Left colon (tissue), 2 donors: ENCODE results near the gene MLF2. TPM values are rescaled to one million over a fixed set of nuclear protein-coding genes. Genes with fewer than 3 reads are reported as not detected.
"Not testable (repeated sequence)": the region's sequence is repeated elsewhere in the genome, so short reads cannot be mapped to it uniquely, and the experiment has no call there.

ENCODE experiments used
- ATAC-seq: fragments of 200-7000 bp; cut with Tn5 transposase; one replicate; pipeline ENCODE4 v1.9.1; 2020; ENCODE audit warnings: mild to moderate bottlenecking, moderate library complexity
- DNase-seq, 2 donors: peaks; one replicate each; pipeline ENCODE4 v3.0.0-alpha.2; 2020
- intact Hi-C, 2 donors: fragments of 100-400 bp; cut with DNase I in 1 of 2; cut with micrococcal nuclease in 1 of 2; formaldehyde crosslinking; loops; one replicate each; pipeline versions ENCODE4 v1.11.2 to v1.14.0; 2022; cut with DNase I, micrococcal nuclease
- total RNA-seq, 2 donors: library from RNA; stranded (reverse); fragmentation: NEBNext Ultra II Directional; extraction: Animal tissue kit (Norgen Biotek cat#: 25700); gene quantifications; one replicate each; pipeline ENCODE4 v1.2.1, GENCODE V29; 2021
- donor health status: DM: no; HTN: no; CAD: no.
- donor health status: DM: yes; HTN: yes; CAD: no.

MLF2 gene
- total RNA-seq, 2 donors from 2014 or later = 167 to 180 TPM

DNA sequence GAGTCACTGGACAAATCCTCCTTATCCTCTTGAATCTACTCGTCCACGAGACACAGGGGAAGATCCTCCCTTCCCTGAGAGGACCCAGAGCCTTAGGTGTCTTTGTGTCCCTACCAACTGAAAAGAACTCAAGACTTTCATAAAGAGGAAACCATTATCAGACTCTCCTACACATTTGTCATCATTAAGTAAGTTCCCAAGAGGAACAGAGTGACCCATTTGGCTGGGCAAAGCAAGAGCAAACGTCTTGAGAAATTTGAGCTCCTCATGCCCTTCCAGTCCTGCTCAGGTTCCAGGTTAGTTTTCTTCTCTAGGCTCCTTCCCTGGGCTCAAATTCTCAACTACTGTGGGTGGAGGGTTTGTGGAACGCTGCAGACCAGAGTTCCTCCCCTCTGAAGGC is 5.7 kb downstream of the MLF2 start:
- ATAC-seq (no peak), DNase-seq (no peak)
- intact Hi-C loops = loop anchor here in 1 of 2 donors (5.0 kb wide), 1 partner anchor 35 kb away; no protein-coding TSS in a partner anchor

DNA sequence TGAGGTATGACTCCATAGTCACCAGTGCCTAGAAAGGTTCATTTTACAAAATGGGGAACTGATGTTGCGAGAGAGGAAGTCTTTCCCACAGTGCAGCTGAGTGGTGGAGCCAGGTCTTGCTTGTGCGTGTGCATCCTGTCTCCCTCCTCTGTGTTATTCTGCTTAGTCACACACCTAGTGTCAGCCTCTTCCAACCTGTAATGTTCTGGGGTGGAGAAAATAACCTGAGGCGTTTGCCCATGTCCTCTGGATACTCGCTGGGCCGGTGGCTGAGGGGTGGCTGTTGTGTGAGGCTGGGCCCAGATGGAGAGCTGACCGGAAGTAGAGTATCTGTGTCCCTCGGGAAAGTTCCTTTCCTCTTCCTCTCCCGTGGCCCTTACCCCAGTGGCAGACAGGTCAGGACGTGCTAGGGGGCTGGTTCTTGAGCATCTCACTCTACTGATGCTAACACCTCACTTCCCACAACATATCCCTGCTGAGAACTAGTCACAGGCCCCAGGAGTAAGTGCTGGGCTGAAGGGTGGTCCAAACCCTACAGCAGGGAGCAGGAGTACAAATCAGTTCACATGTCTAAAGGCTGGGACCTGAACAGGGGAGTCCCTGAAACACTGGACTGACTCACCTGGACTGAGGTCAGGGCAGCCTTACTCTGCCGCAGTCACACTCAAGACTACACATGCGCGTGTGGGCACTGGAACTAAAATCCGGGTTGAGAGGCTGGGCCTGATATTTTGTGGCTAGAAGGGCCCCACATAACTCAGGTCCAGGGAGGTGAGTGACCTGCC is 7.0 kb downstream of the MLF2 start:
- intact Hi-C loops = loop anchor here in 1 of 2 donors (5.0 kb wide), 1 partner anchor 36 kb away; no protein-coding TSS in a partner anchor
- DNase-seq (no peak), ATAC-seq (peak; percentile 25)

DNA sequence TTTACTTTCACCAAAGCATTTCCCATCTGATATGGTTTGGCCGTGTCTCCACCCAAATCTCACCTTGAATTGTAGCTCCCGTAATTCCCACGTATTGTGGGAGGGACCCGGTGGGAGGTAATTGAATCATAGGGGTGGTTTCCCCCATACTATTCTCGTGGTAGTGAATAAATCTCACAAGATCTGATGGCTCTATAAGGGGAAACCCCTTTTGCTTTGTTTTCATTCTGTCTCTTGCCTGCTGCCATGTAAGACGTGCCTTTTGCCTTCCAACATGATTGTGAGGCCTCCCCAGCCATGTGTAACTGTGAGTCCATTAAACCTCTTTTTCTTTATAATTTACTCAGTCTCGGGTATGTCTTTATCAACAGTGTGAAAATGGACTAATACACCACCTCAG is 9.6 kb downstream of the MLF2 start:
- intact Hi-C loops, ATAC-seq, DNase-seq: not testable (repeated sequence)

DNA sequence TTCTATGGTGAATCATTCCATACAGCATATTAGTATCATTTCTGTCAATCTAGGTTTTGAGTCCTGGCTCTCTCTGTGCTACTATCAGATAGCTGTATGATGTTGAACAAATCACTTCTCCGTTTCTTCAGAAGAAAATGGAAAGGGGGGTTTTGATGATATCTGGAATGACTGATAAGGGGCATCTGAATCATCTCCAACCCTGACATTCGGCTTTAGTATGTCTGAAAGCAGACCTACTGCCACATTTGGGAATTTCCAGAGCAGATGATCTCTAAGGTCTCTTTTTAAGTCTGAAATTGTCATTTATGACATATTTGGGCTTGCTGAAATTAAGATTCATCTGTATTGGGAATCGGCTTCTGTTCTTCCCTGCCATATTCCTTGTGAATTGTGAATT is 10.1 kb downstream of the MLF2 start:
- intact Hi-C loops = no loop called here
- DNase-seq = no peak
- ATAC-seq = no peak

DNA sequence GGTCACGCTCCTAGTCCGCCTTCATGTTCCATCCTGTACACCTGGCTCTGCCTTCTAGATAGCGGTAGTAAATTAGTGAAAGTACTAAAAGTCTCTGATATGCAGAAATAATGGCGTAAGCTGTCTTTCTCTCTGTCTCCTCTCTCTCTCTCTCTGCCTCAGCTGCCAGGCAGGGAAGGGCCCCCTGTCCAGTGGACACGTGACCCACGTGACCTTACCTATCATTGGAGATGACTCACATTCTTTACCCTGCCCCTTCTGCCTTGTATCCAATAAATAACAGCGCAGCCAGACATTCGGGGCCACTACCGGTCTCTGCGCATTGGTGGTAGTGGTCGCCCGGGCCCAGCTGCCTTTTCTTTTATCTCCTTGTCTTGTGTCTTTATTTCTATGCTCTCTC is 10.9 kb downstream of the MLF2 start:
- DNase-seq, intact Hi-C loops, ATAC-seq: not testable (repeated sequence)

DNA sequence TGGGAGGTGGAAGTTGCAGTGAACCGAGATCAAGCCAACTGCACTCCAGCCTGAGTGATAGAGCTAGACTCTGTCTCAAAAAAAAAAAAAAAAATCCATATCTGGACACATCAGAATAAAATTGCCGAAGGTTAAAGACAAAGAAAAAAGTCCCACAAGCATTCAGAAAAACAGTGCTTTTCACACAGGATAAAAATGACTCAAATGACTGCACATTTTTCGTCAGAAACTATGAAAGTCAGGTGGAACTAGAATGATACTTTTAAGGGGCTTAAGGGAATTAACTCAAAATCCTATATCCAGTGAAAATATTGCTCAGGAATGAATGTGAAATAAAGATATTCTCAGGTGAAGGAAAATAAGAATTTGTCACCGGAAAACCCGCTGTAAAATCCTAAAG is 16.2 kb downstream of the MLF2 start:
- DNase-seq (no peak), ATAC-seq (no peak)
- intact Hi-C loops = loop anchor here in 1 of 2 donors (5.0 kb wide), 1 partner anchor 91 kb away; the partner anchor contains the start of gene P3H3

DNA sequence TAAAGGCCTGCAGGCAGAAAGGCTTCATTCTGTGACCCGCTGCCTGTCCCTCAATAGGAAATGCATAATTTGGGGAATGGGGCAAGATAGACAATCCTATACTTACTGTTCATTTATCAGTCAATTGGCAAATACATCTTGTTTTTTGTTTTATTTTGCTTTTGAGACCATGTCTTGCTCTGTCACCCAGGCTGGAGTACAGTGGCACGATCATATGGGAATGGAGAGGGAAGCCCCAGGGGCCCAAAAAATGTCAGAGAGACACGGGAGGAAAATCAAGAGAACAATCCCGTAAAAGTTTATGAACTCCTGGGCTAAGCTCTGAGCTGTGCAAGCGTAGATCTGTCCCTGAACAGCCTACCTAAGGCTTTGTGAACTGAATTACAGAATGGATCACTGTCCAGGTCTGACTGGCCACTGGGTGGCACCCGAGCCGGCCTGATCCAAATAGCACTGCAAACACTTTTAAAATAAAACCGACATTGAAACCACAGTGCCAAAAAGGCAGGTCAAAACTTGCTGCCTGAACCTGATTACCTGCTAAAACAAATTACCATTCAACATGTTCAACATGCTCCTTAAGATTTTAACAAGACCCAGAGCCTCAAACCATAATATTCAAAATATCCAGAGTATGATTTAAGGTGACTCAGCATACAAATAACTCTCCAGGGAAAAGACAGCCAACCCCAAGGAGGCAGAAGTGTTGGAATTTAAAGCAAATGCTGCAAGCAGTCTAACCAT is 17.3 kb downstream of the MLF2 start:
- ATAC-seq (peak; percentile 92), DNase-seq (peak; percentile 41 to 75)
- intact Hi-C loops = loop anchor here in 1 of 2 donors (5.0 kb wide), 1 partner anchor 92 kb away; the partner anchor contains the start of gene P3H3

DNA sequence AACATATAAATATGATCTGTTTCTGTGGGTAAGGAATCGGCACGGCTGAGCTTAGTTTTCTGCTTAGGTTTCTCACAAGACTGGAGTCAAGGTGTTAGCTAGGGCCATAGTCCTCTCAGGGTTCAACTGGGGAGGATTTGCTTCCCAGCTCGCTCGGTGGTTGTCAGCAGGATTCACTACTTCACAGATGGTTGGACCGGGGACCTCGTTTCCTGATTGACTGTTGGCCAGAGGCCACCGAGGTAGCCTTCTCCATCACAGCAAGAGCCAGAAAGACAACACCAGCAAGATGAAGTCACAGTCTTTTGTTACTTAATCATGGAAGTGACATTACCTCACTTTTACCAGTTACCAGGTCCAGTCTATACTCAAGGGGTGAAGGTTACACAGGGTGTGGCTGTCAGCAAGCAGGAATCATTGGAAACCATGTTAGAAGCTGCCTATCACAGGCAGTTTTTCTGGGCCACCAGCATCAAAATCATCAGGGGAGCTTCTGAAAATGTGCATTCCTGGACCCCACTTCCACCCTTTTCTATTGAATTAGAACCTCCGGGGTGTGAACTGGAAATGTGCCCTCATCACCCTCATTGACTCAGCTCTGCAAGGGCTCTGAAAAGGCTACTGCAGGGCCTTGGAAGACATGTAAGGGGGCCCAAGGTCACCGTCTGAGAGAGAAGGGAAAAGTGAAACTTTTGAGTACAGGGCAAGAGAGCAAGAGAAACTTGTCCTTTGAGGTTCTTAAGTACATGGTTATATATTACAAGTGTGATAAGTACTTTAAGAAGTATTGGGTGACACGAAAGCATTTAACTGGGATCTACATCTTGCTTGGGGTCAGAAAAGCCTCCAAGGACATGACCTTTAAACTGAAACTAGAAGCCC is 18.2 kb downstream of the MLF2 start:
- intact Hi-C loops = loop anchor here in 1 of 2 donors (5.0 kb wide), 1 partner anchor 93 kb away; the partner anchor contains the start of gene P3H3
- DNase-seq (no peak), ATAC-seq (peak; percentile 81)

DNA sequence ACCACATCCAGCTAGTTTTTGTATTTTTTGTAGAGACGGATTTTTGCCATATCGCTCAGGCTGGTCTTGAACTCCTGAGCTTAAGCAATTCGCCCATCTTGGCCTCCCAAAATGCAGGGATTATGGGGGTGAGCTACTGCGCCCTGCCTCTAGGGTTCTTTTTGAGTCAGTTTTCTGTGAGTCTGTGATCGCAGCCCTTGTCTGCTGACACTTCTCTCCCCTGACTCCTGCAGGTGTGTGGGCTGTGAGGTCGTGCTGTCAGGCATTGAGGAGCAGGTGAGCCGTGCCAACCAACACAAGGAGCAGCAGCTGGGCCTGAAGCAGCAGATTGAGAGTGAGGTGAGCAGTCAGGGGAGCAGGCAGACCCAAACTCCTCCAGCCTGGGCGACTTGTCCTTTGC is 22.8 kb downstream of the MLF2 start:
- DNase-seq (no peak), ATAC-seq (no peak)
- intact Hi-C loops = no loop called here

DNA sequence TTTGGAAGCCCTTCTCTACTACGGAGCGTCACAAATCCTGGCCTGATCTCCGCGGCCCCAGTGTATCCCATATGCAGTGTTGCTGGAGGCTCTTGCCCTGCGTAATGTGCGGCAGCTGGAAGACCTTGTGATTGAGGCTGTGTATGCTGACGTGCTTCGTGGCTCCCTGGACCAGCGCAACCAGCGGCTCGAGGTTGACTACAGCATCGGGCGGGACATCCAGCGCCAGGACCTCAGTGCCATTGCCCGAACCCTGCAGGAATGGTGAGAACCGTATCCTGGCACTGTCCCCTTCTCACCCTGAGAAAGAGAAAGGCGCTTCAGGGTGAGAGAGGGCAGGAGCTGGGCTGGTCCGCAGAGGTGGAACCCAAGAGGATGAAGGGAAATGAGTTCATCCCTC is 23.8 kb downstream of the MLF2 start:
- intact Hi-C loops = no loop called here
- no peak for ATAC-seq

DNA sequence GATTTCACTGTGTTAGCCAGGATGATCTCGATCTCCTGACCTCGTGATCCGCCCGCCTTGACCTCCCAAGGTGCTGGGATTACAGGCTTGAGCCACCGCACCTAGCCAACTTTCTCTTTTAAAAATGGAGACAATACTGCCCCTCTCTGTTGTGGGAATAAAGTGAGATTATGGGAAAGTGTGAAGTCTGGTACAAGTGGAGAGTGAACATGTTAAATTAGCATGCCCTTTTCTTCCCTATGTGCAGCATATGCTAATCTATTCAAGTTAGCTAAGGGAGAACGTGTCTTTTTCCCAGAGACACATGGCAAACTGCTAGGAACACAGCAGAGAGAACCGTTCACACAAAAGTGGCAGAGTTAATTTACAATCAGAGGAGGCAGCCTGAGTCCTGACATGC is 27.6 kb downstream of the MLF2 start:
- intact Hi-C loops = no loop called here
- DNase-seq (no peak), ATAC-seq (no peak)

More for the DNA sequence above, 23.8 kb downstream of the MLF2 start:
- DNase-seq = no peak

DNA sequence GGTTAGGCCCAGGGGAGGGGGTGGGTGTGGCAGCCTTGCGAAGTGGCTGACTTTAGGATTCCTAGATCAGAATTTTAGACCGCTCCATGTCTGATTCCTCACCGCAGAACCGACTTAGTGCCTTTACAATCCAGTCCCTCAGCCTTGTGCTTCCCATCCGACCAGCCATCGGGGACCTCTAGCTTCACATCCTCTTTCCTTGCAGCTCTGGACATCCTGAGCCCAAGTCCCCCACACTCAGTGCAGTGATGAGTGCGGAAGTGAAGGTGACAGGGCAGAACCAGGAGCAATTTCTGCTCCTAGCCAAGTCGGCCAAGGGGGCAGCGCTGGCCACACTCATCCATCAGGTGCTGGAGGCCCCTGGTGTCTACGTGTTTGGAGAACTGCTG is 28.5 kb downstream of the MLF2 start:
- DNase-seq (peak in 1 of 2 donors; percentile 34), ATAC-seq (peak; percentile 7)
- intact Hi-C loops = no loop called here

DNA sequence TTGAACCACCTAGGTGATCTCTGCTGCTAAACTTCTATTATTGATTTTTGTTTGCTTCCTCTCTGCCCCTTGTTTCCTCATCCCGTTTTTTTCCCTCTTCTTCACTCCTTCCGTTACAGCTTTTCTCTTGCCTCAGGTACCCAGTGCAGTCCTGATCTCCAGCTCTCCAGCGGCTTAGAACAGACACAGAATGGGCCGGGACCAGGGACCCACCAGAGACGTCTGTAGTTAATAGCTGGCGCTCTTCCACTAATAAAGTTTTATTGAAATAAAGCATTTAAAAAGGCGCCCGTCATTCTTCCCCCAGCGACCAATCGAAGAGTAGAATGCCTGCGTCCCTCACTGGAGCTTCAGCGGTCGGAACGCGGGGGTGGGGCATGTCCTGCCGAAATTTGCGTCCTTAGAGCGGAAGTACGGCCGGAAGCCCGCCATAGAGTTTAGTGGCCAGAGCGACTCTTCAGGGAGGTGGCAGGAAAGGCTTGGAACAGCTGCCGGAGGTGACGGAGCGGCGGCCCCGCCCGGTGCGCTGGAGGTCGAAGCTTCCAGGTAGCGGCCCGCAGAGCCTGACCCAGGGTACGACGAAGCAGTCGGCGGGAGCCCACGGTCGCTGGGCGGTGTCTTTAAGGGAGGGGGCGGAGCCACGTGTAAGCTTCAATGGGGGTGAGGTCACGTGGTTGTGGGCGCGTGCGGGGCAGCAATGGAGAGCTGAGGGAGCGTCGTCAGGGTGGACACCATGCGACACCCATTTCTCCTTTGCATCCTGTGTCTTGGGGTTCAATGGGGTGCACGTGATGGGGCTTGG is 29.1 kb downstream of the MLF2 start, which contains the start of gene COPS7A:
Gene COPS7A (plus strand): TSS at position 440 of the 802 bp plus-strand sequence. CDS start 611 bp downstream, outside the sequence.
- intact Hi-C loops = no loop called here

DNA sequence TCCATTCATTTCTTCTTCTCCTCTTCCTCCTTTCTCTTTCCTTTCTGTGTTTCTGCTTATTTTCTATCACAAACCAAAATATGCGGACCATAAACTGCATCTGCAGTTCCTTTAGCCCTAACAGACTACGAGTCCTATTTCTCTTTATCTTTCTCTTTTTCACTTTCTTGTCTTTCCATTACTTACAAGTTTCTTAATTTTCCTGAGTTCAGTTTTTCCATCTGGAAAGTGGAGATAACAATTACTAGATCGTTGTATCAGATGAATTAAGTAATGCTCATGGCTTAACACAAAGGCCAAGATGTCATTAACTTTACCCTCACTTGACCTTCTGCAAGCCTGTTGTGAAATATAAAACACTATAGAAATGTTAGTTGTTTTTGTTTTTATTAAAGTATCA is 30.1 kb downstream of the MLF2 start:
- DNase-seq = no peak
- intact Hi-C loops = no loop called here
- no peak for ATAC-seq

More for the DNA sequence above, 29.1 kb downstream of the MLF2 start, which contains the start of gene COPS7A:
- ATAC-seq (peak; percentile 96), DNase-seq (peak; percentile 99)

DNA sequence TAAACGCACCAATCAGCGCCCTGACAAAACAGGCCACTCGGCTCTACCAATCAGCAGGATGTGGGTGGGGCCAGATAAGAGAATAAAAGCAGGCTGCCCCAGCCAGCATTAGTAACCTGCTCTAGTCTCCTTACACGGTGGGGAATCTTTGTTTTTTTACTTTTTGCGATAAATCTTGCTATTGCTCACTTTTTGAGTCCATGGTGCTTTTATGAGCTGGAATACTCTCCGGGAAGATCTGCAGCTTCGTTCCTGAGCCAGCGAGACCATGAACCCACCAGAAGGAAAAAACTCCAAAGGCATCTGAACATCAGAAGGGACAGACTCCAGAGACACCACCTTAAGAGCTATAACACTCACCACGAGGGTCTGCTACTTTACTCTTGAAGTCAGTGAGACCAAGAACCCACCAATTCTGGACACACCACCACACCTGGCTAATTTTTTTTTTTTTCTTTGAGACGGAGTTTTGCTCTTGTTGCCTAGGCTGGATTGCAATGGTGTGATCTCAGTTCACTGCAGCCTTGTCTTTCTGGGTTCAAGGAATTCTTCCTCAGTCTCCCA is 36.0 kb downstream of the MLF2 start:
- intact Hi-C loops = no loop called here

DNA sequence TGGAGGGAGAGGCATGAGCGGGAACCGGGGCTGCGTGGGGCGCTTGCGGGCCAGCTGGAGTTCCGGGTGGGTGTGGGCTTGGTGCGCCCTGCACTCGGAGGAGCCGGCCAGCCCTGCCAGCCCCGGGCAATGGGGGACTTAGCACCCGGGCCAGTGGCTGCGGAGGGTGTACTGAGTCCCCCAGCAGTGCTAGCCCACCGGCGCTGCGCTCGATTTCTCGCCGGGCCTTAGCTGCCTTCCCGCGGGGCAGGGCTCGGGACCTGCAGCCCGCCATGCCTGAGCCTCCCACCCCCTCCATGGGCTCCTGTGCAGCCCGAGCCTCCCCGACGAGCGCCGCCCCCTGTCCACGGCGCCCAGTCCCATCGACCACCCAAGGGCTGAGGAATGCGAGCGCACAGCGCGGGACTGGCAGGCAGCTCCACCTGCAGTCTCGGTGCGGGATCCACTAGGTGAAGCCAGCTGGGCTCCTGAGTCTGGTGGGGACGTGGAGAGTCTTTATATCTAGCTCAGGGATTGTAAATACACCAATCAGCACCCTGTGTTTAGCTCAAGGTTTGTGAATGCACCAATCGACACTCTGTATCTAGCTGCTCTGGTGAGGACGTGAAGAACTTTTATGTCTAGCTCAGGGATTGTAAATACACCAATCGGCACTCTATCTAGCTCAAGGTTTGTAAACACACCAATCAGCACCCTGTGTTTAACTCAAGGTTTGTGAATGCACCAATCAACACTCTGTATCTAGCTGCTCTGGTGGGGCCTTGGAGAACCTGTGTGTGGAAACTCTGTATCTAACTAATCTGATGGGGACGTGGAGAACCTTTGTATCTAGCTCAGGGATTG is 36.7 kb downstream of the MLF2 start:
- DNase-seq, intact Hi-C loops, ATAC-seq: not testable (repeated sequence)

More for the DNA sequence above, 36.0 kb downstream of the MLF2 start:
- no peak for ATAC-seq
- DNase-seq = no peak

DNA sequence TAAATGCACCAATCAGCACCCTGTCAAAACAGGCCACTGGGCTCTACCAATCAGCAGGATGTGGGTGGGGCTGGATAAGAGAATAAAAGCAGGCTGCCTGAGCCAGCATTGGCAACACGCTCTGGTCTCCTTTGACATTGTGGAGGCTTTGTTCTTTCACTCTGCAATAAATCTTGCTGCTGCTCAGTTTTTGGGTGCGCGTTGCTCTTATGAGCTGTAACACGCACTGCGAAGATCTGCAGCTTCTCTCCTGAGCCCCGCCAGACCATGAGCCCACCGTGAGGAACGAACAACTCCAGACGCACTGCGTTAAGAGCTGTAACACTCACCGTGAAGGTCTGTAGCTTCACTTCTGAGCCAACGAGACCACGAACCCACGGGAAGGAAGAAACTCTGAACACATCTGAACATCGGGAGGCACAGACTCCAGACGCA is 44.0 kb downstream of the MLF2 start:
- ATAC-seq (no peak), DNase-seq (no peak)
- intact Hi-C loops = no loop called here
